Upper lobe of left lung (tissue), 6 donors: ENCODE measurements around the gene CSN3. TPM values are rescaled to one million over a fixed set of nuclear protein-coding genes. Genes with fewer than 3 reads are reported as not detected.

Experiments
- ATAC-seq, 2 donors: fragments of 200-7000 bp; cut with Tn5 transposase; one replicate each; pipeline ENCODE4 v1.9.1; 2022; ENCODE audit warnings: mild to moderate bottlenecking in 2 of 2, moderate library complexity in 2 of 2; ENCODE audit not compliant: low FRiP score in 2 of 2
- DNase-seq, 2 donors: peaks; one replicate each; pipeline ENCODE4 v3.0.0-alpha.2; 2019 to 2020
- H3K27ac ChIP-seq, 4 donors: fragments of 200-600 bp; sonication (generic); one replicate each; pipeline ENCODE4 v1.5.1; 2016 to 2019
- H3K27me3 ChIP-seq, 4 donors: fragments of 200-600 bp; sonication (generic); one replicate each; pipeline ENCODE4 v1.5.1; 2017 to 2019
- H3K36me3 ChIP-seq, 4 donors: fragments of 200-600 bp; sonication (generic); one replicate each; pipeline ENCODE4 v1.5.1; 2016 to 2019
- H3K4me1 ChIP-seq, 4 donors: fragments of 200-600 bp; sonication (generic); one replicate each; pipeline ENCODE4 v1.5.1; 2018 to 2019
- H3K4me3 ChIP-seq, 4 donors: fragments of 200-600 bp; sonication (generic); one replicate each; pipeline ENCODE4 v1.5.1; 2017 to 2019; ENCODE audit warnings: mild to moderate bottlenecking in 2 of 4, moderate library complexity in 1 of 4
- H3K9me3 ChIP-seq, 4 donors: fragments of 200-600 bp; sonication (generic); one replicate each; pipeline ENCODE4 v1.5.1; 2018 to 2019
- CTCF ChIP-seq, 6 experiments: fragments of 450-650 bp in 4 of 6; fragments of 200-600 bp in 2 of 6; sonication (generic) in 2 of 6; IDR thresholded peaks; one replicate each; pipeline ENCODE4 v1.5.1; 2016 to 2019; ENCODE audit warnings: antibody characterized with exemption in 6 of 6
- EP300 ChIP-seq, 4 donors: sonication (generic); formaldehyde crosslinking; IDR thresholded peaks; one replicate each; pipeline ENCODE4 v1.5.1; 2017; ENCODE audit warnings: antibody characterized with exemption in 4 of 4, control low read depth in 2 of 4
- POLR2A ChIP-seq, 4 donors: fragments of 450-650 bp; IDR thresholded peaks; one replicate each; pipeline ENCODE4 v1.5.1; 2016 to 2017; ENCODE audit warnings: antibody characterized with exemption in 4 of 4, mild to moderate bottlenecking in 2 of 4
- POLR2AphosphoS5 ChIP-seq, 2 donors: sonication (generic); formaldehyde crosslinking; IDR thresholded peaks; one replicate each; pipeline ENCODE4 v1.5.1; 2017; ENCODE audit warnings: antibody characterized with exemption in 2 of 2
- WGBS, 2 donors: methylation state at CpG; one replicate each; pipeline ENCODE4 v1.1.5; 2017 to 2018; 5-methylcytosine and 5-hydroxymethylcytosine counted together
- total RNA-seq, 6 donors: library from RNA; depleted of rRNA in 4 of 6; stranded (reverse); fragments of >200 nt in 4 of 6; gene quantifications; one replicate each; pipeline versions ENCODE4 v1.1.0 to v1.2.1, GENCODE V29; 2016 to 2021
- donor health status: DM: no; HTN: no; CAD: no; lungs with moderate emphysema.
- donor health status: DM: no; HTN: yes; CAD: no; lungs with severe emphysema.

CSN3 gene
- total RNA-seq, 6 donors from 2014 or later = not detected

- DNase-seq (no peak), ATAC-seq (no peak)
- TF ChIP-seq EP300 (IDR thresholded peaks at IDR 0.05) (no peak), CTCF (IDR thresholded peaks at IDR 0.05) (no peak), POLR2AphosphoS5 (IDR thresholded peaks at IDR 0.05) (no peak), POLR2A (IDR thresholded peaks at IDR 0.05) (no peak)
- 4 to 8% methylated on average over 1 of the region's 1 CpG for WGBS, 2 donors
- Histone ChIP-seq H3K4me3 (no peak overlapping the region), H3K27ac (no peak overlapping the region), H3K9me3 (no peaks in the 10 kb centered on the region), H3K27me3 (no peaks in the 10 kb centered on the region), H3K4me1 (no peaks in the 10 kb centered on the region), H3K36me3 (no peaks in the 10 kb centered on the region)
These were observed 27.3 kb downstream of the CSN3 start for GRCh38 chr4:70269674-70270073.

GRCh38 chr4:70277121-70277520 lies 34.7 kb downstream of the CSN3 start:
- no peak for TF ChIP-seq CTCF (IDR thresholded peaks at IDR 0.05)
- no peak for TF ChIP-seq POLR2AphosphoS5 (IDR thresholded peaks at IDR 0.05)
- TF ChIP-seq EP300 (IDR thresholded peaks at IDR 0.05) = no peak
- TF ChIP-seq POLR2A (IDR thresholded peaks at IDR 0.05) = no peak
- 91% methylated on average over 2 of the region's 2 CpGs for WGBS, 2 donors
- ATAC-seq = no peak
- DNase-seq = no peak
- no peak overlapping the region for H3K4me3 ChIP-seq
- no peaks in the 10 kb centered on the region for H3K9me3 ChIP-seq
- no peaks in the 10 kb centered on the region for H3K36me3 ChIP-seq
- H3K4me1 ChIP-seq = no peaks in the 10 kb centered on the region
- H3K27ac ChIP-seq = no peak overlapping the region
- no peaks in the 10 kb centered on the region for H3K27me3 ChIP-seq

GRCh38 chr4:70280567-70280966 lies 38.2 kb downstream of the CSN3 start:
- ATAC-seq = peak; percentile 28 to 88
- H3K36me3 ChIP-seq = no peaks in the 10 kb centered on the region
- peak in 1 of 2 donors; percentile 69 for DNase-seq
- no peaks in the 10 kb centered on the region for H3K27me3 ChIP-seq
- H3K4me1 ChIP-seq = no peaks in the 10 kb centered on the region
- H3K27ac ChIP-seq = no peak overlapping the region
- no peak for TF ChIP-seq POLR2AphosphoS5 (IDR thresholded peaks at IDR 0.05)
- TF ChIP-seq EP300 (IDR thresholded peaks at IDR 0.05) = no peak
- no peak for TF ChIP-seq CTCF (IDR thresholded peaks at IDR 0.05)
- TF ChIP-seq POLR2A (IDR thresholded peaks at IDR 0.05) = no peak
- no peaks in the 10 kb centered on the region for H3K9me3 ChIP-seq
- no peak overlapping the region for H3K4me3 ChIP-seq
- WGBS, 2 donors = 50 to 67% methylated on average over 1 of the region's 1 CpG

GRCh38 chr4:70288651-70289050 lies 46.3 kb downstream of the CSN3 start:
- H3K4me1 ChIP-seq = no peaks in the 10 kb centered on the region
- no peaks in the 10 kb centered on the region for H3K9me3 ChIP-seq
- H3K4me3 ChIP-seq = no peak overlapping the region
- DNase-seq (no peak), ATAC-seq (no peak)
- H3K27ac ChIP-seq = no peak overlapping the region
- 70 to 74% methylated on average over 1 of the region's 1 CpG for WGBS, 2 donors
- TF ChIP-seq POLR2AphosphoS5 (IDR thresholded peaks at IDR 0.05) (no peak), POLR2A (IDR thresholded peaks at IDR 0.05) (no peak), EP300 (IDR thresholded peaks at IDR 0.05) (no peak), CTCF (IDR thresholded peaks at IDR 0.05) (no peak)
- no peaks in the 10 kb centered on the region for H3K36me3 ChIP-seq
- H3K27me3 ChIP-seq = no peaks in the 10 kb centered on the region

GRCh38 chr4:70291341-70291740 lies 48.9 kb downstream of the CSN3 start:
- no peak for ATAC-seq
- WGBS, 2 donors = 50 to 66% methylated on average over 2 of the region's 2 CpGs
- TF ChIP-seq POLR2A (IDR thresholded peaks at IDR 0.05) = no peak
- no peak for TF ChIP-seq EP300 (IDR thresholded peaks at IDR 0.05)
- TF ChIP-seq POLR2AphosphoS5 (IDR thresholded peaks at IDR 0.05) = no peak
- no peak for TF ChIP-seq CTCF (IDR thresholded peaks at IDR 0.05)

More at GRCh38 chr4:70291341-70291740, 48.9 kb downstream of the CSN3 start:
- H3K27me3 ChIP-seq = no peaks in the 10 kb centered on the region
- no peaks in the 10 kb centered on the region for H3K36me3 ChIP-seq
- no peak for DNase-seq
- no peak overlapping the region for H3K4me3 ChIP-seq
- no peak overlapping the region for H3K27ac ChIP-seq
- no peaks in the 10 kb centered on the region for H3K9me3 ChIP-seq
- no peaks in the 10 kb centered on the region for H3K4me1 ChIP-seq
